ENCODE results near the gene NOL4L. TPM values are rescaled to one million over a fixed set of nuclear protein-coding genes. Genes with fewer than 3 reads are reported as not detected.

Gene NOL4L
- total RNA-seq, 4 donors from 2014 or later = 2.6 to 12.8 (median 6.4) TPM

DNA sequence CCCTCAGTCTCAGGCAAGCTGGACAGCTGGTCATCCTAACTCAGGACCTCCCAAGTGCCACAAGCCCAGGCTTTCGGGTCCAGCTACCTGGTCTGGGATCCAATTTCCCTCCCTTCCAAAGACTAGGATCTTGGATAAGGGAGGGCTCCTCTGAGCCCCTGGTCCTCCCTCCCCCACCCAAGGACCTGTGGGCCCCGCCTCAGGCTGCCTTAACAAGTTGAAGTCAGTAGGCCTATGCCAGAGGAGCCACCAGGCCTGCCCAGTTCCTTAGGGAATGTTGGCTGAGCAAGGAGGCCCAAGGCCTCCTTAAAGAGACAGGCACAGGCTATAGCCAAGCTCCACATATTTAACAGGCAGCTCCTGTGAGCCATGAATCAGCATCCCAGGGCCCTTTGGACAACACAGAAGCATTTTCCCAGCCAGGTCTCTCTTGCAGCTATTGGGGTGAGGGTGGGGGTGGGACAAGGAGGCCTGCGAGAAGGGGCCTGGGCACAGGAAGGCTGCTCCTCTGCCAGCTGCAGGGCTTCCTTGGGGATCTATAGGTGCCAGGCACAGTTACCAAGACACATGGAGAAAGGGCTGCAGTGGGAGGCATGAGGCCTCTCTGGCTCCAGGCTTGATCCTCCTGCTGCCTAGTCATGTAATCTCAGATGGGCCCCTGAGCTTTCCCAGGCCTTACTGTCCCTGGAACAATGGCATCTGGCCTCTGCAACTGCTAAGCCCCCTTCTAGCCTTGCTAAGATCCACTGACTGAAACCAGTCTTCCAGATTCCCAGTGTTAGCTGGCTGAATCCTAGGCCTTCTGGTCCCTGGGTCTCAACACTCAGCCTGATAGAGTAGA, 27.4 kb upstream of the NOL4L start:
- no peak for DNase-seq (ENCODE audit: low spot score in 2 of 2)
- Histone ChIP-seq H3K27ac (no peak overlapping the region), H3K9me3 (no peaks in the 10 kb centered on the region), H3K4me1 (no peaks in the 10 kb centered on the region), H3K36me3 (no peaks in the 10 kb centered on the region), H3K4me3 (no peak overlapping the region), H3K27me3 (peaks cover 24% of the 10 kb centered on the region)
- WGBS = no CpG with 5 or more reads among the region's 3 CpGs
- TF ChIP-seq CTCF (IDR thresholded peaks at IDR 0.05) (no peak), POLR2AphosphoS5 (IDR thresholded peaks at IDR 0.05) (no peak), EP300 (IDR thresholded peaks at IDR 0.05) (no peak), POLR2A (IDR thresholded peaks at IDR 0.05) (no peak)

- Histone ChIP-seq H3K4me3 (no peak overlapping the region), H3K9me3 (no peaks in the 10 kb centered on the region), H3K4me1 (no peaks in the 10 kb centered on the region), H3K27ac (no peak overlapping the region), H3K36me3 (no peaks in the 10 kb centered on the region), H3K27me3 (peaks cover 24% of the 10 kb centered on the region)
- 88% methylated on average over 6 of the region's 6 CpGs for WGBS
- no peak for DNase-seq (ENCODE audit: low spot score in 2 of 2)
- TF ChIP-seq EP300 (IDR thresholded peaks at IDR 0.05) = no peak
- TF ChIP-seq POLR2AphosphoS5 (IDR thresholded peaks at IDR 0.05) = no peak
- TF ChIP-seq POLR2A (IDR thresholded peaks at IDR 0.05) = no peak
- no peak for TF ChIP-seq CTCF (IDR thresholded peaks at IDR 0.05)
These were observed 26.7 kb upstream of the NOL4L start for GRCh38 chr20:32611868-32612267.

GRCh38 chr20:32611286-32611685, 26.2 kb upstream of the NOL4L start:
- no peaks in the 10 kb centered on the region for H3K4me1 ChIP-seq
- WGBS = 74% methylated on average over 7 of the region's 7 CpGs

DNA sequence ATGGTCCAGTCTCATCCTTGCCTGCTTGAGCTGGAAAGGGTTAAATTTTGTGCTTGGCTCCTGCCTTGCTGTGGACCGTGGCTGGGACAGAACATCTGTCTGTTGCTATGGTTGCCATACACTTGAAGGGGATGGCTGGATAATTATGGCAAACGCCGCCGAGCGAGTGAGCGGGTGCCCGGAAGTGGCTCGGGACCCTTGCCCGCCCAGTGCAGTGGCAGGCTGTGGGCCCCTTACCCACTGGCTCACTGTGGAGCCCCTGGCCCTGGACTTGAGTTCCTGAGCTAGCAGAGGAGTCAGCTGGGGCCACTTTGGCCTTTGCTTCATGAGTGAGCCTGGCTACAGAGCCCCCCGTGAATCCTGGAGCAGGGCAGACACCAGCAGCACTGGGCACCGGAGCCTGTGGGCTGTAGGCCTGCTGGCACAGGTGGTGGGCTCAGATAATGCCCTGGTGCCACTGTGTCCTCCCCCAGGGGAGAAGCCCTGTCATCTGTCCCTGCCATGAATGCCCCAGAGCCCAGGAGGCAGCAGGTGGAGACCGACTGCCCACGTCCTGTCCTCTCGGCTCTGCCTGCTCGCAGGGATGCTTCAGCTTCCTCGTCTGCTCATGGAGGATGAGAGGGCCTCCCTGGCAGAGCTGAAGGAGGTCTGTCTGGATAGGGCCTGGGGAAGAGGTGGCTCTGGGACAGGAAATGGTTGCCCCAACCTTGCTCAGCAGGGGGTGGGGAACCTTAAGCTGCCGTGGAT, 25.5 kb upstream of the NOL4L start:
- Histone ChIP-seq H3K27me3 (peaks cover 29% of the 10 kb centered on the region), H3K9me3 (no peaks in the 10 kb centered on the region), H3K4me3 (no peak overlapping the region), H3K4me1 (no peaks in the 10 kb centered on the region), H3K27ac (no peak overlapping the region), H3K36me3 (no peaks in the 10 kb centered on the region)
- WGBS = 66% methylated on average over 7 of the region's 17 CpGs
- no peak for DNase-seq (ENCODE audit: low spot score in 2 of 2)
- TF ChIP-seq POLR2AphosphoS5 (IDR thresholded peaks at IDR 0.05) (no peak), EP300 (IDR thresholded peaks at IDR 0.05) (no peak), POLR2A (IDR thresholded peaks at IDR 0.05) (no peak), CTCF (IDR thresholded peaks at IDR 0.05) (no peak)

More at GRCh38 chr20:32611286-32611685, 26.2 kb upstream of the NOL4L start:
- no peak for TF ChIP-seq POLR2AphosphoS5 (IDR thresholded peaks at IDR 0.05)
- no peak for TF ChIP-seq POLR2A (IDR thresholded peaks at IDR 0.05)
- TF ChIP-seq EP300 (IDR thresholded peaks at IDR 0.05) = no peak
- TF ChIP-seq CTCF (IDR thresholded peaks at IDR 0.05) = no peak
- Histone ChIP-seq H3K9me3 (no peaks in the 10 kb centered on the region), H3K36me3 (no peaks in the 10 kb centered on the region), H3K27ac (no peak overlapping the region), H3K4me3 (no peak overlapping the region), H3K27me3 (peaks cover 25% of the 10 kb centered on the region)
- DNase-seq (ENCODE audit: low spot score in 2 of 2) = no peak

DNA sequence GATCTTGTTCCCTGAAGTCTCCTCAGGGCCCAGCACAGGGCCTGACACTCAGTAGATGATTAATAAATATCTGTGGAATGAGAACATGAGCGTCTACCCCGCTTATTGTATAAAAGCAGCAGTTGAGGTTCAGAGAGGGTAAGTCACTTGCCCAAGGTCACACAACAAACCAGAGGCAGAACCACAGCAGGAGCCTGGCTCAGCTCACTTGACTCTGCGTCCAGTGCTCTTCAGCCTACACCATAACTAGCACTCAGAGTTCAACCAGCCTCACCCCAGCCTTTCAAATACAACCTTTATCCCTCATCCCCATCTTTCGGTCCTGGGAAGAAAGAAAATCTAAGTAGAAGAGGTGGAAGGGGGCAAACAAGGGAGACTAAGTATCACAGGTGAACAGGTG, 24.9 kb upstream of the NOL4L start:
- Histone ChIP-seq H3K4me3 (no peak overlapping the region), H3K27me3 (peaks cover 34% of the 10 kb centered on the region), H3K4me1 (no peaks in the 10 kb centered on the region), H3K27ac (no peak overlapping the region), H3K36me3 (no peaks in the 10 kb centered on the region), H3K9me3 (no peaks in the 10 kb centered on the region)
- WGBS = 94% methylated on average over 4 of the region's 4 CpGs
- no peak for DNase-seq (ENCODE audit: low spot score in 2 of 2)
- TF ChIP-seq CTCF (IDR thresholded peaks at IDR 0.05) = no peak
- TF ChIP-seq POLR2AphosphoS5 (IDR thresholded peaks at IDR 0.05) = no peak
- TF ChIP-seq EP300 (IDR thresholded peaks at IDR 0.05) = no peak
- TF ChIP-seq POLR2A (IDR thresholded peaks at IDR 0.05) = no peak

Data from suprapubic skin (tissue), 4 donors.